LoVo (cell line): ENCODE data around the gene PDIA5.

Source experiments
- DNase-seq: peaks from one replicate; pipeline ENCODE4 v3.0.0-alpha.2; 2016; ENCODE audit warnings: low spot score

PDIA5 gene

GRCh38 chr3:123169492-123169929 lies 102.7 kb downstream of the PDIA5 start:
- no peak for DNase-seq

GRCh38 chr3:123169930-123170329 lies 103.1 kb downstream of the PDIA5 start:
- DNase-seq = no peak

- DNase-seq = no peak
Measured at GRCh38 chr3:123180791-123181190, 114.0 kb downstream of the PDIA5 start.

GRCh38 chr3:123186695-123187094 lies 119.9 kb downstream of the PDIA5 start:
- DNase-seq = no peak

GRCh38 chr3:123188058-123188457 lies 121.2 kb downstream of the PDIA5 start:
- DNase-seq = no peak

- no peak for DNase-seq
Measured at GRCh38 chr3:123193448-123194101, 126.8 kb downstream of the PDIA5 start.

- no peak for DNase-seq
Measured at GRCh38 chr3:123194552-123194951, 127.7 kb downstream of the PDIA5 start.

GRCh38 chr3:123198372-123198771 lies 131.5 kb downstream of the PDIA5 start:
- no peak for DNase-seq

- DNase-seq = no peak
Measured at GRCh38 chr3:123201223-123201556, 134.4 kb downstream of the PDIA5 start.

GRCh38 chr3:123201557-123202427 lies 135.0 kb downstream of the PDIA5 start, which contains the start of gene SEC22A:
Gene SEC22A (plus strand): TSS chr3:123201943. CDS start chr3:123209218, 7,275 bp downstream.
- peak; percentile 95 for DNase-seq

GRCh38 chr3:123202451-123202850 lies 135.6 kb downstream of the PDIA5 start:
- DNase-seq = no peak
